Uterus (tissue), 4 donors: ENCODE results near the gene BAD. TPM values are rescaled to one million over a fixed set of nuclear protein-coding genes. Genes with fewer than 3 reads are reported as not detected.
"Not testable (repeated sequence)": the region's sequence is repeated elsewhere in the genome, so short reads cannot be mapped to it uniquely, and the experiment has no call there.

Experiments used
- DNase-seq, 2 donors: peaks; one replicate each; pipeline ENCODE4 v3.0.0-alpha.2; 2019 to 2020
- H3K27ac ChIP-seq, 2 donors: fragments of 200-600 bp; sonication (generic); 1 replicate in 1 of 2; 2 replicates in 1 of 2; pipeline ENCODE4 v1.5.1; 2016 to 2018
- H3K27me3 ChIP-seq, 2 donors: fragments of 200-600 bp; sonication (generic); one replicate each; pipeline ENCODE4 v1.5.1; 2018 to 2019; ENCODE audit warnings: control low read depth in 1 of 2
- H3K36me3 ChIP-seq, 2 donors: fragments of 200-600 bp; sonication (generic); one replicate each; pipeline ENCODE4 v1.5.1; 2019; ENCODE audit warnings: control low read depth in 1 of 2
- H3K4me1 ChIP-seq, 2 donors: fragments of 200-600 bp; sonication (generic); one replicate each; pipeline ENCODE4 v1.5.1; 2018 to 2019; ENCODE audit warnings: control low read depth in 1 of 2
- H3K4me3 ChIP-seq, 2 donors: fragments of 200-600 bp; sonication (generic); 1 replicate in 1 of 2; 2 replicates in 1 of 2; pipeline ENCODE4 v1.5.1; 2018 to 2019; ENCODE audit warnings: mild to moderate bottlenecking in 1 of 2
- H3K9me3 ChIP-seq, 2 donors: fragments of 200-600 bp; sonication (generic); one replicate each; pipeline ENCODE4 v1.5.1; 2019; ENCODE audit warnings: control low read depth in 1 of 2
- CTCF ChIP-seq, 4 experiments: fragments of 200-600 bp in 2 of 4; fragments of 450-650 bp in 2 of 4; sonication (generic) in 2 of 4; IDR thresholded peaks; one replicate each; pipeline ENCODE4 v1.5.1; 2016 to 2019; ENCODE audit warnings: antibody characterized with exemption in 4 of 4, mild to moderate bottlenecking in 2 of 4, moderate library complexity in 1 of 4
- POLR2A ChIP-seq, 2 donors: fragments of 450-650 bp; IDR thresholded peaks; one replicate each; pipeline ENCODE4 v1.6.1; 2016; ENCODE audit warnings: antibody characterized with exemption in 2 of 2, mild to moderate bottlenecking in 1 of 2, moderate library complexity in 1 of 2
- intact Hi-C: fragments of 100-400 bp; cut with DNase I; formaldehyde crosslinking; loops from one replicate; pipeline ENCODE4 v1.15.1; 2023; ENCODE audit warnings: low total_unique reads
- total RNA-seq, 4 donors: library from RNA; depleted of rRNA in 3 of 4; stranded (reverse); fragments of >200 nt in 3 of 4; gene quantifications; one replicate each; pipeline versions ENCODE4 v1.1.0 to v1.2.4, GENCODE V29; 2014 to 2023
- donor health status: DM: yes; HTN: yes; CAD: no.

BAD gene
- total RNA-seq, 4 donors from 2014 or later, result 54.8 to 72.9 (median 62.0) TPM

DNA sequence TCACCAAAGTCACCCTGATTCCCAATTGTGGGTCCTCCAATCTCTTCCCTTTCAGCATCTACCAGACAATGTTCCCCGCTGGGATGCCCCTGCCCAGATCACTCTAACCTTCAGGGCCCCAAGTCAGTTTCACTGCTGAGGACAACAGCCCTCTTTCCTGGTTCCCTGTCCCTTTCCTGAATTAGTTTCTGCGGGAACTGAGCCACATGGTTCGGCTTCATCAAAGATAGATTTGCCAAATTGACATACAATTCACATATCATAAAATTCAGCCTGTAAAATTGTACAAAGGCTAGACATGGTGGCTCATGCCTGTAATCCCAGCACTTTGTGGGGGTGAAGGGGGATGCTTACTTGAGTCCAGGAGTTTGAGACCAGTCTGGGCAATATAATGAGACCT, 43.5 kb upstream of the BAD start:
- Histone ChIP-seq H3K4me3 (no peak overlapping the region), H3K27me3 (no peaks in the 10 kb centered on the region), H3K4me1 (no peaks in the 10 kb centered on the region), H3K27ac (no peak overlapping the region), H3K36me3 (no peaks in the 10 kb centered on the region), H3K9me3 (no peaks in the 10 kb centered on the region)
- intact Hi-C loops, result no loop called here
- no peak for DNase-seq
- TF ChIP-seq CTCF (IDR thresholded peaks at IDR 0.05), result no peak
- no peak for TF ChIP-seq POLR2A (IDR thresholded peaks at IDR 0.05)

DNA sequence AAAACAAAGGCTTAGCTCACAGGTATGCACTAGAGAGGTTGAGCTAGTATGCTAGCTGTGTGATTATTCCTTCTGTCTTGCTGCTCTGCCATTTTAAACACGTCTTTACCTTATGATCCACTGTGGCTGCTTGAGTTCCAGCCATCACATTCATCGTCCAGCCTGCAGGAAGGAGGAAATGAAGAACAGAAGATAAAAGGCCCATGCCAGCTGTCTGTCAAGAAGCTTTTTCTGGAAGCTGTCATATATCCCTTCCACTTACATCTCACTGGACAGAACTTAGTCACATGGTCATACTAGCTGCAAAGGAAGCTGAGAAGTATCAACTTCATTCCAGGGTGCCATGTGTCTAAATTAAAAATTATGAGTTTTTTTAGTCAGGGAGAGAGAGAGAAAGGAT, 42.9 kb upstream of the BAD start:
- intact Hi-C loops, result no loop called here

DNA sequence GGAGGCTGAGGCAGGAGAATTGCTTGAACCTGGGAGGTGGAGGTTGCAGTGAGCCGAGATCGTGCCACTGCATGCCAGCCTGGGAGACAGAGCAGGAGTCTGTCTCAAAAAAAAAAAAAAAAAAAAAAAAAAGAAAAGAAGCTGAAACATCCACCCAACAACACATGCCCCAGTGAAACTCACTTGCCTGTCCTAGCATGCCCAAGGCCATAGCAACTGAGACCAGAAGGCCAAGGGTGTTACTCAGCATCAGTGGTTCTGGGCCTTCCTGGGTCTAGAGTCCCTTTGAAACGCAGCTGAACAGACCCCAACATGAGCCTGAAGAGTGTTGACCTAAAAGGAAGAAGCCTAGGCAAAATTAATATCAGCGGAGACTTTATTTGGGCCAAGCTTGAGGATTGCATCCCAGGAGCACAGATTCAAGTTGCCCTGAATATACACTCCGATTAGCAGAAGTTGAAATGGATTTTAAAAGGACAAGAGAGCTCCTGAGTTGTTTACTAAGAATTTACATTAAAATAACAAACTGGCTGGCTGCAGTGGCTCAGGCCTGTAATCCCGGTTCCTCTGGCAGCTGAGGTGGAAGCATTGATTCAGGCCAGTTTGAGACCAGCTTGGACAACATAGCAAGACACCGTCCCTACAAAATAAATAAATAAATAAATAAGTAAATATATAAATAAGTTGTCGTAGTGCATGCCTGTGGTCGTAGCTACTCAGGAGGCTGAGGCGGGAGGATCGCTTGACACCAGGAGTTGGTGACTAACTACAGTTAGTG, 40.4 kb upstream of the BAD start:
- no peak overlapping the region for H3K27ac ChIP-seq
- H3K36me3 ChIP-seq, result no peaks in the 10 kb centered on the region

More for the DNA sequence above, 42.9 kb upstream of the BAD start:
- H3K27me3 ChIP-seq, result no peaks in the 10 kb centered on the region
- no peaks in the 10 kb centered on the region for H3K9me3 ChIP-seq
- H3K27ac ChIP-seq, result no peak overlapping the region
- no peak for DNase-seq
- no peak overlapping the region for H3K4me3 ChIP-seq
- H3K36me3 ChIP-seq, result no peaks in the 10 kb centered on the region
- TF ChIP-seq POLR2A (IDR thresholded peaks at IDR 0.05), result no peak
- TF ChIP-seq CTCF (IDR thresholded peaks at IDR 0.05), result no peak
- H3K4me1 ChIP-seq, result no peaks in the 10 kb centered on the region

GRCh38 chr11:64323984-64324383, 39.5 kb upstream of the BAD start:
- intact Hi-C loops, H3K27me3 ChIP-seq, H3K4me1 ChIP-seq, H3K36me3 ChIP-seq, H3K9me3 ChIP-seq, H3K27ac ChIP-seq, DNase-seq, H3K4me3 ChIP-seq: not testable (repeated sequence)

More for the DNA sequence above, 40.4 kb upstream of the BAD start:
- DNase-seq, result no peak
- intact Hi-C loops, result no loop called here
- Histone ChIP-seq H3K4me3 (no peak overlapping the region), H3K9me3 (no peaks in the 10 kb centered on the region), H3K4me1 (no peaks in the 10 kb centered on the region), H3K27me3 (no peaks in the 10 kb centered on the region)
- no peak for TF ChIP-seq CTCF (IDR thresholded peaks at IDR 0.05)
- TF ChIP-seq POLR2A (IDR thresholded peaks at IDR 0.05), result no peak

DNA sequence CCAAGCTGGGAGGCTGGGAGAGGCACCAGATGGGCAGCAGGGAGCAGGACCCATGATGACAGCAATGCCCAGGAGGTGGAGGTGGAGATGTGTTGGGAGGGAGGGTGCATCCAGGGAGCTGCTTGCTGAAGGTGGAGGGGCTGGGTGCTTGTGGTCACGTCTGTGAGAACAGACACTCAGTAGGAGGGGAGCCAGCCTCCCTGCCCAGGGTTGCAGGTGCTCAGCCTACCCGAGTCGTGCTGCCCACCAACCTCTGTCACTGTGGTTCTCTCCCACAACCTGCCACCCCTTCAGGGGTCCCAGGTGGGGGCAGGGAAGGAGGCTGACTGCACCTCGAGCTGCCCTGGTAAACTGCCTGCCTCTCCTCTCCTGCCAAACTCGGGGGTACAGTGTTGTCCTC, 38.9 kb upstream of the BAD start:
- H3K9me3 ChIP-seq, result no peaks in the 10 kb centered on the region
- no peak for DNase-seq
- no peak overlapping the region for H3K27ac ChIP-seq
- no peak for TF ChIP-seq CTCF (IDR thresholded peaks at IDR 0.05)
- TF ChIP-seq POLR2A (IDR thresholded peaks at IDR 0.05), result no peak
- H3K36me3 ChIP-seq, result no peaks in the 10 kb centered on the region
- H3K4me3 ChIP-seq, result no peak overlapping the region
- no peaks in the 10 kb centered on the region for H3K27me3 ChIP-seq
- intact Hi-C loops, result no loop called here
- no peaks in the 10 kb centered on the region for H3K4me1 ChIP-seq

GRCh38 chr11:64322925-64323260, 38.4 kb upstream of the BAD start:
- H3K36me3 ChIP-seq, result no peaks in the 10 kb centered on the region
- intact Hi-C loops, result no loop called here
- H3K9me3 ChIP-seq, result no peaks in the 10 kb centered on the region
- no peaks in the 10 kb centered on the region for H3K27me3 ChIP-seq
- H3K4me1 ChIP-seq, result no peaks in the 10 kb centered on the region
- no peak overlapping the region for H3K27ac ChIP-seq
- no peak overlapping the region for H3K4me3 ChIP-seq
- TF ChIP-seq POLR2A (IDR thresholded peaks at IDR 0.05), result no peak
- no peak for TF ChIP-seq CTCF (IDR thresholded peaks at IDR 0.05)
- no peak for DNase-seq
